ENCODE measurements around the gene MFRP. TPM values are rescaled to one million over a fixed set of nuclear protein-coding genes. Genes with fewer than 3 reads are reported as not detected.

Gene MFRP
- total and polyA plus RNA-seq, 8 donors: not detected

DNA sequence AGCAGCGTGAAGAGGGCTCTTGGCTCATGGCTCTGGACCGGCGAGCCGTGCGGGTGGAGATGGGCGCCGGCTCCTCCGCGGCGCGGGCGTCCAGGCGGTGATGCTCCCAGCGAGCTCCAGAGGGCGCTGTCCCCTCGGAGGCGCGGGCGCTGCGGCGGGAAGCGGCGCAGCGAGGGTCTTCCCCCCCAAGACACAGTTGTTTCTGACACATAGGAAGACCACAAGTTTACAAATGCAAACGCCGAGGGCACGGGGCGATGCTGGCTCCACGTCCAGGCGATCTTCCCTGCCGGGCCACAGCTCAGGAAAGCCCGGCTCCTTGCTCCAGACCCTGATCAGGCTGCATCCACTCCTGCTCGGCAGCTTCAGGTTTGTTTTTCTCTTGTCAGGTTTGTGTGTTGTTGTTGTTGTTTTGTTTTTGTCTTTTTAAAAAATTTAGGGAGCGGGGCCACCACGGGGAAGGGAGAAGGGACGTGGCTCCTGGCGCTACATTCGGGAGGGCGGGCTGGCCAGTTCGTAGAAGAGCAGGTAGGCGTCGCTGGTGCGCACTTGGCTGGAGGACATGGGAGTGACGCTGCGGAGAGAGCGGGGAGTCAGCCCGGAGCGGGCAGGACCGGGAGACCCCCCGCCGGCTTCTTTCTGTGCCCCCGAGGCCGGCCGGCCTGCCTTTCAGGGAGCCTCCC, 10.0 kb upstream of the MFRP start:
- H3K4me3 ChIP-seq: peak overlapping the region in 1 of 4 donors; percentile 30
- TF ChIP-seq, protein P1, sequence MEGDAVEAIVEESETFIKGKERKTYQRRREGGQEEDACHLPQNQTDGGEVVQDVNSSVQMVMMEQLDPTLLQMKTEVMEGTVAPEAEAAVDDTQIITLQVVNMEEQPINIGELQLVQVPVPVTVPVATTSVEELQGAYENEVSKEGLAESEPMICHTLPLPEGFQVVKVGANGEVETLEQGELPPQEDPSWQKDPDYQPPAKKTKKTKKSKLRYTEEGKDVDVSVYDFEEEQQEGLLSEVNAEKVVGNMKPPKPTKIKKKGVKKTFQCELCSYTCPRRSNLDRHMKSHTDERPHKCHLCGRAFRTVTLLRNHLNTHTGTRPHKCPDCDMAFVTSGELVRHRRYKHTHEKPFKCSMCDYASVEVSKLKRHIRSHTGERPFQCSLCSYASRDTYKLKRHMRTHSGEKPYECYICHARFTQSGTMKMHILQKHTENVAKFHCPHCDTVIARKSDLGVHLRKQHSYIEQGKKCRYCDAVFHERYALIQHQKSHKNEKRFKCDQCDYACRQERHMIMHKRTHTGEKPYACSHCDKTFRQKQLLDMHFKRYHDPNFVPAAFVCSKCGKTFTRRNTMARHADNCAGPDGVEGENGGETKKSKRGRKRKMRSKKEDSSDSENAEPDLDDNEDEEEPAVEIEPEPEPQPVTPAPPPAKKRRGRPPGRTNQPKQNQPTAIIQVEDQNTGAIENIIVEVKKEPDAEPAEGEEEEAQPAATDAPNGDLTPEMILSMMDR (IDR thresholded peaks at IDR 0.05): peak in 2 of 4 donors; percentile 38 to 43

DNA sequence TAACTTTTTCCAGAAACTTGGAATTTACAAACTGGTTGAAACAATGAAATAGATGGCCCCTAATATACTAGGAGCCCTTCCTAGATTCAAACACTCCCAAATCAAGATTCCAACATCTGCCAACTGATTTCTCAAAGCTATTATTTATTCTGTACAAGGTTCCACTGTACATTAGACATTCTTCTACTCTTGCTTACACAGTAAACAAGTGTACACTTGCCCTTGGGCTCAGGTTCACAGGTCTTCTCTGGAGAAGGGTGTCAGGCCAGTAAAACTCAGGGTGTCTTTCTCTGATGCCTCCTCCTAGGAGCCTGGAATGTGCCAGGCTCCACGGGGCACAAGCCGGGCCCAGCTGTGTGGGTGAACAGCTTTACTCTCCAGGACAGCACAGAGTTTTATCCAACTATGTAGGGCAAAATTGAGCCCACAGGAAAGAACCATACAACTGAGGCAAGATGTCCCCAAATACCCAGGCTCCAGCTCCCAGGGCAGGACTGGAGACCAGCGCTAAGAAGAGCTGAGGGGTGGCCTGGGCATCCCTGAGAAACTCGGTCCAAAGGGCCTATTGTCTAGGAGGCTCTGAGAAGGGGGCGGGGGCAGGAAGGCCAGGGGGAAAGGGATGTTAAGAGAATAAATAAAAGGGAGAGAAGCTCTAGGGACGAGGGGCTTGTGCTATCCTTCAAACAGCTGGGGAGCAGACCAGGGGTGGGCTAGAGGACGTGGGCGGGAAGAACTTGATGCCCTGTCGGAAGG, 8.8 kb upstream of the MFRP start:
- FAIRE-seq (no peak), ATAC-seq (no peak), DNase-seq (peak in 1 of 6 donors; percentile 2)
- Histone ChIP-seq H3K4me3 (no peak overlapping the region), H3K4me1 (peaks cover 0 to 11% (median 6%) of the 10 kb centered on the region in 3 donors), H3K27me3 (no peaks in the 10 kb centered on the region), H3K9me3 (no peaks in the 10 kb centered on the region), H3K36me3 (peaks cover 0 to 39% (median 19%) of the 10 kb centered on the region in 3 donors), H3K27ac (no peak overlapping the region)
- intact Hi-C loops (cut with DNase I): no loop called here
- 75 to 77% methylated on average over 9 of the region's 9 CpGs for WGBS, 2 donors
- TF ChIP-seq, protein P1 (IDR thresholded peaks at IDR 0.05): no peak

More for the DNA sequence above, 10.0 kb upstream of the MFRP start:
- Histone ChIP-seq H3K4me1 (peaks cover 6 to 18% (median 16%) of the 10 kb centered on the region in 3 donors), H3K9me3 (no peaks in the 10 kb centered on the region), H3K27ac (no peak overlapping the region), H3K36me3 (peaks cover 0 to 39% (median 19%) of the 10 kb centered on the region in 3 donors), H3K27me3 (no peaks in the 10 kb centered on the region)
- WGBS, 2 donors: 74 to 75% methylated on average over 54 of the region's 54 CpGs
- DNase-seq (peak in 3 of 6 donors; percentile 30 to 73 (median 40)), ATAC-seq (peak in 2 of 4 donors; percentile 37 to 66), FAIRE-seq (no peak)
- intact Hi-C loops (cut with DNase I): no loop called here

DNA sequence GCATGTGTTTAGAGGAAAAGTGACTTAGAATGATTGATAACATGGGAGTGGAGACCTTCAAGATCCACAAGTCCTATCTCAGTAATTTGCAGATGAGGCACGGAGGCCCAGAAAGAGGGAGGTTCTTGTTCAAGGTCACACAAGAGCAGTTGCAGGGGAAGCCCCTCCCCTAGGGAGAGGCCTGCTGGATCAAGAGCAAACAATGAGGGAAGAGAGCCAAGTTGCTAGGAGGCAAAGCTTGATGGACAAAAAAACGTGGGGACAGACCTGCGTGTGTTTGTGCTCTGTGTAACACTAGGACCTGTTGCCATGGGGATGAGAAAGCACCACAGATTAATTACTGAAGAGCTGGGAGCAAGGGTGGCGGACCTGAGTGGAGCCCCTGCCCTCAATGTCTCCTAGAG, 6.4 kb upstream of the MFRP start:
- H3K9me3 ChIP-seq: no peaks in the 10 kb centered on the region
- 7 to 14% methylated on average over 4 of the region's 4 CpGs for WGBS, 2 donors
- intact Hi-C loops (cut with DNase I): no loop called here
- no peaks in the 10 kb centered on the region for H3K27me3 ChIP-seq
- H3K27ac ChIP-seq: peak overlapping the region; percentile 6 to 67 (median 52)
- peaks cover 0 to 11% (median 5%) of the 10 kb centered on the region in 3 donors for H3K4me1 ChIP-seq
- FAIRE-seq (no peak), ATAC-seq (peak; percentile 84 to 94 (median 90)), DNase-seq (peak; percentile 45 to 88 (median 76))
- TF ChIP-seq, protein P1 (IDR thresholded peaks at IDR 0.05): no peak
- H3K36me3 ChIP-seq: peaks cover 0 to 20% (median 9%) of the 10 kb centered on the region in 3 donors
- H3K4me3 ChIP-seq: no peak overlapping the region

DNA sequence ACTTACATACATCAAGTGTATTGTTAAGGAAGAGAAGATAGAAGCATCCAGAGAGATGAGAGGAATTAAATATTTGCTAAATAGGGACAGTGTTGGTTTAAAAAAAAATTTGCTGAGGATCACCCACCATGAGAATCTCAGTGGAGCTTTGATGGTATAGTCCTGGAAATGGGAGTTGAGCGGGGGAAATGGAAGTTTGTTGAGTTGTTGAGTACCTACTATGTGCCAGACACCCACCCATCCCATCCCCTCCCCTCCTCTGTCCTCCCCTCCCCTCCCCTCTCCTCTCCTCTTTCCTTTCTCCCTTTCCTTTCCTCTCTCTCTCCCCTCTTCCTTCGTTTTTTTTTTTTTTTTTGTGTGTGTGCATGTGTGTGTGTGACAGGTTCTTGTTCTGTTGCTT, 4.7 kb upstream of the MFRP start:
- Histone ChIP-seq H3K9me3 (no peaks in the 10 kb centered on the region), H3K36me3 (peaks cover 0 to 6% (median 1%) of the 10 kb centered on the region in 3 donors), H3K4me3 (no peak overlapping the region), H3K27ac (no peak overlapping the region), H3K27me3 (no peaks in the 10 kb centered on the region), H3K4me1 (peaks cover 0 to 11% (median 5%) of the 10 kb centered on the region in 3 donors)
- ATAC-seq (no peak), FAIRE-seq (no peak), DNase-seq (no peak)
- TF ChIP-seq, protein P1 (IDR thresholded peaks at IDR 0.05): no peak
- WGBS, 2 donors: 44 to 79% methylated on average over 1 to 2 of the region's 2 CpGs
- intact Hi-C loops (cut with DNase I): no loop called here
